ENCODE measurements around the gene ADGRD1. TPM values are rescaled to one million over a fixed set of nuclear protein-coding genes. Genes with fewer than 3 reads are reported as not detected.

ADGRD1 gene
- total and polyA plus RNA-seq, 4 donors = 2.1 to 97.6 (median 31.0) TPM

DNA sequence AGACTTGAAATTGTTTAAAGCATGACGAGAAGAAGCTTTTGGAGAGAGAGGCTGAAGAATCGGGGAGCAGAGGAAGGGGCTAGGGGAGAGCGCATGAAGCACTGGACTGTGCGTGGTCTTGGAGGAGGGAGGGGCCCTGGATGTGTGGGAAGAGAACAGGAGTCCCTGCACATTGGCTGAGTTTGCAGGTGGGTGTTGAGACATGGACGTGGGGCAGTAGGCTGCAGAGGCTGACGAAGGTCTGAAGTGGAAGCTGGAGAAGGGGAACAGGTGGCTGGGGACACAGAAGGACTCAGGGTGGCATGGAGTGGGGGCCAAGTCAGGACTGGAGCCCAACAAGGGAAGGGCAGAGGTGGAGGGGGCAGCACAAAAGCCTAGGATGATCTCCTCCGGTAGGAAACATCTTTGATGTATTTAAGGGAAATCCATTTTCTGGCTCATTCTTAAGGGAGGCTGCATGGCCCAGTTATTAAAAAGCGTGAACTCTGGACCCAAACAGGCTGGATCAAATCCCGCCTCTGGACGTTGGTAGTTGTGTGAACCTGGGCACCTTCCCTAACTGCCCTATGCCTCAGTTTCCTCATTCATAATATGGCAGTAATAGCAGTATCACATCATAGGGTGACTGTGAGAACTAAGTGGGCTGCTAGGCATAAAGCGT, 29.0 kb downstream of the ADGRD1 start:
- Histone ChIP-seq H3K27ac (ENCODE audit: low read depth in 1 of 2, low read length in 2 of 2) (no peak overlapping the region), H3K4me1 (ENCODE audit: control insufficient read depth in 1 of 2, insufficient read depth in 2 of 2, low read length in 2 of 2) (no peaks in the 10 kb centered on the region), H3K27me3 (ENCODE audit: control insufficient read depth in 1 of 2, insufficient read depth in 2 of 2, low read length in 1 of 2) (no peaks in the 10 kb centered on the region), H3K9me3 (ENCODE audit: control insufficient read depth, low read length) (no peaks in the 10 kb centered on the region), H3K4me3 (ENCODE audit: low read length in 2 of 2) (no peak overlapping the region), H3K36me3 (ENCODE audit: control insufficient read depth in 1 of 2, insufficient read depth in 2 of 2, low read length in 1 of 2) (no peaks in the 10 kb centered on the region)
- 73 to 75% methylated on average over 11 of the region's 11 CpGs for WGBS, 2 donors
- intact Hi-C loops (cut with DNase I) = no loop called here
- DNase-seq = peak in 1 of 2 donors; percentile 45
- no peak for ATAC-seq (ENCODE audit: low FRiP score)

DNA sequence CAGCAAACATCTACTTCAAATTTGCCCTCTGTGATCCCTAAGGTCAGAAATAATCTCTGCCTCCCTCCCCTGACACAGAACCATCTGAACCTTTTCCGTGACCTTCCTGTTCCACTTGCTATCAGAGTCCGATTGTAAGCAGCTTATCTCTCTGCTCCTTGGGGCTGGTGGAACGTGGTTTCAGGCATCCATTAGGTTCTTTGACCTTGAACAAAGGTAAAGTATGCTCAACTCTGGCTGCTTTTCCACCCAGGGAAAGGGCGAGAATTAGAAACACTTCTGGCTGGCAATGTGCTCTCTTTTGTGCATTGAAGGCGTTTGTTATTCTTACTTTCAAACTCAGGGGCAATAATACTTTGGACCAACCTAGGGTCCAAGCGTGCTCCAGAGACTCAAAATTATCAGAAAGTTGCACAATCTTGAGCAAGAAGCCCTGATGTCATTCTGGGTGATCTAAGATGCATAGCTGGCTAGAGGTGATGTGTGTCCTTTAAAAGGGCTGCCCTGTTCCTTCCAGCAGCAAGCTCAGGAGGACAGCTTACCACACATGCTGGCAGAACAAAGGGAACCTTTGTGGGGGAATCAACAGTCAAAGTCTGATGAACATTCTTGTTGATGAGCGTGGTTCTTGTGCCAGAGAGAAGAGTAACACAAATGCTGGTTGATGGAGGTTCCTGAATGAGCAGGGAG, 29.8 kb downstream of the ADGRD1 start:
- H3K9me3 ChIP-seq (ENCODE audit: control insufficient read depth, low read length) = no peaks in the 10 kb centered on the region
- H3K4me1 ChIP-seq (ENCODE audit: control insufficient read depth in 1 of 2, insufficient read depth in 2 of 2, low read length in 2 of 2) = no peaks in the 10 kb centered on the region
- intact Hi-C loops (cut with DNase I) = no loop called here
- no peak overlapping the region for H3K4me3 ChIP-seq (ENCODE audit: low read length in 2 of 2)
- no peak for DNase-seq
- H3K27me3 ChIP-seq (ENCODE audit: control insufficient read depth in 1 of 2, insufficient read depth in 2 of 2, low read length in 1 of 2) = no peaks in the 10 kb centered on the region
- WGBS, 2 donors = 66 to 70% methylated on average over 7 of the region's 7 CpGs
- no peak overlapping the region for H3K27ac ChIP-seq (ENCODE audit: low read depth in 1 of 2, low read length in 2 of 2)
- peak; percentile 63 for ATAC-seq (ENCODE audit: low FRiP score)
- no peaks in the 10 kb centered on the region for H3K36me3 ChIP-seq (ENCODE audit: control insufficient read depth in 1 of 2, insufficient read depth in 2 of 2, low read length in 1 of 2)

DNA sequence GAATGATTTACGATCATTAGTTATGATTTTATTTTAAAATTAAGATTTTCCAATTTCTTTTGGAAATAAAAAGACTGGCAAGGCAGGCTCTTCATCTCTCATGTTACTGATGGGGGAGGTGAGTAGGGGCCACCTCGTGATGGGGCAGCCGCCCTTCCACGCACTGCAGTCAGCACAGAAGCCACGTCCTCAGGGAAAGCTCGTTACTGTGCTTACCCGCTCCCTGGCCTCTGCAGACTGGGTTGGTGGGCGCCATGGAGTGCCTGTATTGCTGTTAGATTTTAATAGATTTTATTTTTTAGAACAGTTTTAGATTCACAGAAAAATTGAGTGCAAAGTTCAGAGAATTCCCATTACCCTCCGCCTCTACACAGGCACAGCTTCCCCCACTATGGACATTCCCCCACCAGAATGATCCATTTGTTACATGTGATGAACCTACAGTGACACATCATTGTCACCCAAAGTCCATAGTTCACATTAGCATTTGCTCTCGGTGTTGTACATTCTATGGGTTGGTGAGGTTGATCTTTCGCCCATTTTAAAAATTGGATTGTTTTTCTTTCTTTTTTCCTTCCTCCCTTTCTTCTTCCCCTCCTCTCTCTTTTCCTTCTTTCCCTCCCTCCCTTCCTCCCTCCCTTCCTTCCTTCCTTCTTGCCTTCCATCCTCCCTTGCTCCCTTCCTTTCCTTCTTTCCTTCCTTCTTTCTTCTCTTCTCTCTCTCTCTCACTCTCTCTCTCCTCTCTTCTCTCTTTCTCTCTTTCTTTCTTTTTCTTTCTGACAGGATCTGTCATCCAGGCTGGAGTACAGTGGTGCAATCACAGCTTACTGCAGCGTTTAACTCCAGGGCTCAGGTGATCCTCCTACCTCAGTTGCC, 30.7 kb downstream of the ADGRD1 start:
- intact Hi-C loops (cut with DNase I) = no loop called here
- ATAC-seq (ENCODE audit: low FRiP score) (no peak), DNase-seq (no peak)
- no peaks in the 10 kb centered on the region for H3K36me3 ChIP-seq (ENCODE audit: control insufficient read depth in 1 of 2, insufficient read depth in 2 of 2, low read length in 1 of 2)
- H3K27ac ChIP-seq (ENCODE audit: low read depth in 1 of 2, low read length in 2 of 2) = no peak overlapping the region
- H3K4me1 ChIP-seq (ENCODE audit: control insufficient read depth in 1 of 2, insufficient read depth in 2 of 2, low read length in 2 of 2) = no peaks in the 10 kb centered on the region
- no peaks in the 10 kb centered on the region for H3K9me3 ChIP-seq (ENCODE audit: control insufficient read depth, low read length)
- no peak overlapping the region for H3K4me3 ChIP-seq (ENCODE audit: low read length in 2 of 2)
- H3K27me3 ChIP-seq (ENCODE audit: control insufficient read depth in 1 of 2, insufficient read depth in 2 of 2, low read length in 1 of 2) = no peaks in the 10 kb centered on the region
- 90 to 91% methylated on average over 12 of the region's 12 CpGs for WGBS, 2 donors

DNA sequence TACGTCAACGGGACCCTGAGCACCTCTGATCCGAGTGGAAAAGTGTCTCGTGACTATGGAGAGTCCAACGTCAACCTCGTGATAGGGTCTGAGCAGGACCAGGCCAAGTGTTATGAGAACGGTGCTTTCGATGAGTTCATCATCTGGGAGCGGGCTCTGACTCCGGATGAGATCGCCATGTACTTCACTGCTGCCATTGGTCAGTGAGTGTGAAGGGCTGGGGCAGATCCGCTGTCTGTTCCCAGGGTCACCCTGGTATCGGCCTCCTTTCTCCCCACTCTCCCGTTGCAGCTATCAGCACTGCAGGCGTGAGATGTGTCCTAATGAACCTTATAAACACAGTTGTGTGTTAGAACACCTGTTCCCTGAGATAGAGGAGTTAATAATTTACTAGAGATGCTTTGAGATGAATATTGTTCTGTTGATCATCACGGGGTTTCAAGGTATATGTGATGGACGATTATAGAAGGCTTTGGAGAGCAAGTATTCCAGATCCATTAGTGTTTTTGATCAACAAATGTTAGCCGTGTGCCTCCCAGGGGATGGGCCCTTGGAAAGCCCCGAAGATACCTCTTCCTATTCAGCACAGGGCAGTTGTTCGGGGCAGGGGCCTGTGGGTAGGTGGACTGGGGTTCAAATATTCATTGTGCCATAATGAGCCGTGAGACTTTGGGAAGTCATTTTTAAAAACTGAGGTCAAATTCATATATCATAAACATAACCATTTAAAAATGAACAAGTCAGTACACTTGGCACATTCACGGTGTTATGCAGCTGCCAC, 33.6 kb downstream of the ADGRD1 start:
- Histone ChIP-seq H3K9me3 (ENCODE audit: control insufficient read depth, low read length) (no peaks in the 10 kb centered on the region), H3K27ac (ENCODE audit: low read depth in 1 of 2, low read length in 2 of 2) (no peak overlapping the region), H3K27me3 (ENCODE audit: control insufficient read depth in 1 of 2, insufficient read depth in 2 of 2, low read length in 1 of 2) (no peaks in the 10 kb centered on the region), H3K4me1 (ENCODE audit: control insufficient read depth in 1 of 2, insufficient read depth in 2 of 2, low read length in 2 of 2) (no peaks in the 10 kb centered on the region), H3K4me3 (ENCODE audit: low read length in 2 of 2) (no peak overlapping the region), H3K36me3 (ENCODE audit: control insufficient read depth in 1 of 2, insufficient read depth in 2 of 2, low read length in 1 of 2) (no peaks in the 10 kb centered on the region)
- intact Hi-C loops (cut with DNase I) = no loop called here
- no peak for ATAC-seq (ENCODE audit: low FRiP score)
- DNase-seq = no peak
- 86% methylated on average over 22 of the region's 22 CpGs for WGBS, 2 donors

DNA sequence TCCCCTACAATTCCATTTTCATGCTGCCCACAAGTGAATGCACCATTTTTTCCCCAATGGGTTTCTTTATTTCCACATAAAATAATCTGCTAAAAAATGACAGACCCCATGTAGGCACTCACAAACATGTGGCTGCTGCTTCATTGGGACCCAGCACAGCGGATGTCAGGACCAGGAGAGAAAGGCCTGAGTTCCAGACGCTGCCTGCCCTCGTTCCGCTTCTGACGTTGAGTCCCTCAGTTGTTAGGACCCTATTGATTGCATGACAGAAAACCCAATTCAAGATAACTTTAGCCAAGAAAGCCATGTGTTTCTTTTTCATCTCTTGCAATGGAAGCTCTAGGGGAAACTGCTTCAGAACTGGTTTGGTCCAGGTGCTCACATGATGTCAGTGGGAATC, 34.6 kb downstream of the ADGRD1 start:
- ATAC-seq (ENCODE audit: low FRiP score) = no peak
- no peak overlapping the region for H3K27ac ChIP-seq (ENCODE audit: low read depth in 1 of 2, low read length in 2 of 2)
- intact Hi-C loops (cut with DNase I) = no loop called here
- H3K4me3 ChIP-seq (ENCODE audit: low read length in 2 of 2) = no peak overlapping the region
- H3K27me3 ChIP-seq (ENCODE audit: control insufficient read depth in 1 of 2, insufficient read depth in 2 of 2, low read length in 1 of 2) = no peaks in the 10 kb centered on the region
- DNase-seq = no peak
- 91 to 94% methylated on average over 5 of the region's 5 CpGs for WGBS, 2 donors
- no peaks in the 10 kb centered on the region for H3K4me1 ChIP-seq (ENCODE audit: control insufficient read depth in 1 of 2, insufficient read depth in 2 of 2, low read length in 2 of 2)
- no peaks in the 10 kb centered on the region for H3K9me3 ChIP-seq (ENCODE audit: control insufficient read depth, low read length)
- H3K36me3 ChIP-seq (ENCODE audit: control insufficient read depth in 1 of 2, insufficient read depth in 2 of 2, low read length in 1 of 2) = no peaks in the 10 kb centered on the region

DNA sequence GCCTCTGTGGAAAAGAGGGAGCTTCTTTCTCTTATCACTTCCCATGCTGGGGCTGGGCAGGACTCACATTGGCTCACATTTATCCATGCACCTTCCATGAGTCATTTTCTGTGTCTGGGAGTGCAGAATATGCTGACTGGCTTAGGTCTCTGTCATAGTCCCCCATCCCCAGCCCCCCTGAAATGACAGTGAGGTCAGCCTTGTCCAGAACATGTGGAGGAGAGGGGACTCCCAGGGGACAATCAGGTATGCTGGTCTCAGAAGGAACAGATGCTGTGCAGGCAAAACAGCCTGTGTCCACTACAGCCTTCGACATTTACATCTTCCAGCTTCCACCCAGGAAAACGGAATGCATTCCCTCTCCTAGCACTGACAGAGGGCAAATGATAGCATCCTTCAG, 35.0 kb downstream of the ADGRD1 start:
- ATAC-seq (ENCODE audit: low FRiP score) (no peak), DNase-seq (no peak)
- intact Hi-C loops (cut with DNase I) = no loop called here
- WGBS, 2 donors = 62 to 81% methylated on average over 2 of the region's 2 CpGs
- no peak overlapping the region for H3K4me3 ChIP-seq (ENCODE audit: low read length in 2 of 2)
- H3K4me1 ChIP-seq (ENCODE audit: control insufficient read depth in 1 of 2, insufficient read depth in 2 of 2, low read length in 2 of 2) = no peaks in the 10 kb centered on the region
- H3K36me3 ChIP-seq (ENCODE audit: control insufficient read depth in 1 of 2, insufficient read depth in 2 of 2, low read length in 1 of 2) = no peaks in the 10 kb centered on the region
- H3K27me3 ChIP-seq (ENCODE audit: control insufficient read depth in 1 of 2, insufficient read depth in 2 of 2, low read length in 1 of 2) = no peaks in the 10 kb centered on the region
- no peaks in the 10 kb centered on the region for H3K9me3 ChIP-seq (ENCODE audit: control insufficient read depth, low read length)
- no peak overlapping the region for H3K27ac ChIP-seq (ENCODE audit: low read depth in 1 of 2, low read length in 2 of 2)

DNA sequence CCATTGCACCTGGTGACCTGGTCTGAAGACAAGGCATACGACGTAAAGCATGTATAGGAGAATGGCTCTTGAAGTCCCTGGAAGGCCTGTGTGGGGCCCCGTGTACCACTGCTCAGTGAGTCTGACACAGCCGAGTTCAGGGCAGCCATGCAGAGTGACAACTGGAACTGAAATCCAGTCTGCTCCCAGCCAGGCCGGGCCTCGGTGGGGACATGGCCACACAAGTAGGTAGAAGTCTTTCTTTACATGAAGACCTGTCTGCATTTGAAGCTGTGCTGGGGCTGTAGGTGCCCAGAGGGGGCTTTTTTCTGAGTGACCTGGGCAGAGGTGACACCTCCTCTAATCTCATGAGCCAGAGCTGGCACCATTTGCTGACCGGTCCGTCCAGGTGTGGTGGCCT, 35.7 kb downstream of the ADGRD1 start:
- ATAC-seq (ENCODE audit: low FRiP score) (peak; percentile 23), DNase-seq (peak in 1 of 2 donors; percentile 68)
- no peaks in the 10 kb centered on the region for H3K9me3 ChIP-seq (ENCODE audit: control insufficient read depth, low read length)
- no peaks in the 10 kb centered on the region for H3K36me3 ChIP-seq (ENCODE audit: control insufficient read depth in 1 of 2, insufficient read depth in 2 of 2, low read length in 1 of 2)
- no peak overlapping the region for H3K4me3 ChIP-seq (ENCODE audit: low read length in 2 of 2)
- WGBS, 2 donors = 91% methylated on average over 8 of the region's 8 CpGs
- H3K27ac ChIP-seq (ENCODE audit: low read depth in 1 of 2, low read length in 2 of 2) = no peak overlapping the region
- no peaks in the 10 kb centered on the region for H3K27me3 ChIP-seq (ENCODE audit: control insufficient read depth in 1 of 2, insufficient read depth in 2 of 2, low read length in 1 of 2)
- H3K4me1 ChIP-seq (ENCODE audit: control insufficient read depth in 1 of 2, insufficient read depth in 2 of 2, low read length in 2 of 2) = no peaks in the 10 kb centered on the region
- intact Hi-C loops (cut with DNase I) = no loop called here

DNA sequence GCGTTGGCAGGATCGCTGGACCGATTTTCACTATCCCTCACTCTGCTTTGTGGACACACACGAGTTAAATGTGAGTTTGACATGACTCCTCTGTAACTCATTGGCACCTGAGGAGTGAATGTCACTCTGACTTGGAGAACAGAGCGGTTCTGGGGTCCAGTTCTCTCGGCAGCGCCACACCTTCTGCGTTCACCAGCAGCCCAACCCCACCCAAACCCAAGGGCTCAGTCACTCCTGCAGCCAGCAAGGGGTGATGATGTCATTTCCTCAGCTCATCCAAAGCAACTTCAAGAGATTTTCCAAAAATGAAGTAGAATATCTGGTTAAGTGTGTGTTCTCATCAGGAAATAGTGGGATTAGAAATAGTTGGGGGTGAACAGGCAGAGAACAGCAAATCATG, 36.3 kb downstream of the ADGRD1 start:
- Histone ChIP-seq H3K4me3 (ENCODE audit: low read length in 2 of 2) (no peak overlapping the region), H3K27ac (ENCODE audit: low read depth in 1 of 2, low read length in 2 of 2) (no peak overlapping the region), H3K9me3 (ENCODE audit: control insufficient read depth, low read length) (no peaks in the 10 kb centered on the region), H3K4me1 (ENCODE audit: control insufficient read depth in 1 of 2, insufficient read depth in 2 of 2, low read length in 2 of 2) (no peaks in the 10 kb centered on the region), H3K27me3 (ENCODE audit: control insufficient read depth in 1 of 2, insufficient read depth in 2 of 2, low read length in 1 of 2) (no peaks in the 10 kb centered on the region), H3K36me3 (ENCODE audit: control insufficient read depth in 1 of 2, insufficient read depth in 2 of 2, low read length in 1 of 2) (no peaks in the 10 kb centered on the region)
- WGBS, 2 donors = 91 to 93% methylated on average over 8 of the region's 8 CpGs
- intact Hi-C loops (cut with DNase I) = no loop called here
- ATAC-seq (ENCODE audit: low FRiP score) = peak; percentile 49
- DNase-seq = peak in 1 of 2 donors; percentile 73

Data from aorta (tissue), 5 donors.